Colonic mucosa (tissue), 4 donors: Measurements from ENCODE around the gene GNLY. TPM values are rescaled to one million over a fixed set of nuclear protein-coding genes. Genes with fewer than 3 reads are reported as not detected.

Experiments used
- DNase-seq: peaks from one replicate; pipeline ENCODE4 v3.0.0-alpha.2; 2020
- H3K27ac ChIP-seq: fragments of 200-600 bp; one replicate; pipeline ENCODE4 v1.8.0; 2021
- H3K27me3 ChIP-seq: fragments of 200-600 bp; one replicate; pipeline ENCODE4 v1.8.0; 2021
- H3K36me3 ChIP-seq: fragments of 200-600 bp; one replicate; pipeline ENCODE4 v1.8.0; 2021
- H3K4me1 ChIP-seq: fragments of 200-600 bp; one replicate; pipeline ENCODE4 v1.8.0; 2021; ENCODE audit warnings: mild to moderate bottlenecking
- H3K4me3 ChIP-seq: fragments of 200-600 bp; one replicate; pipeline ENCODE4 v1.8.0; 2021
- H3K9ac ChIP-seq, 2 donors: one replicate each; pipeline ENCODE4 v1.7.0; 2013; ENCODE audit warnings: control low read depth in 2 of 2, low read depth in 2 of 2, low read length in 2 of 2
- H3K9me3 ChIP-seq: fragments of 200-600 bp; one replicate; pipeline ENCODE4 v1.8.0; 2021
- CTCF ChIP-seq: fragments of 200-600 bp; IDR thresholded peaks from one replicate; pipeline ENCODE4 v1.8.0; 2022; ENCODE audit warnings: antibody characterized with exemption, mild to moderate bottlenecking
- intact Hi-C: fragments of 100-400 bp; cut with DNase I; formaldehyde crosslinking; loops from one replicate; pipeline ENCODE4 v1.14.1; 2022
- total RNA-seq, 2 donors: library from RNA; stranded (reverse); fragmentation: NEBNext Ultra II Directional in 1 of 2; extraction: Animal tissue kit (Norgen Biotek cat#: 25700) in 1 of 2; gene quantifications; one replicate each; pipeline ENCODE4 v1.2.1, GENCODE V29; 2021
- donor health status: healthy.
- donor health status: DM: no; HTN: no; CAD: no.
- donor health status: DM: no; HTN: no; CAD: no.

GNLY gene
- total RNA-seq, 2 donors from 2014 or later, result 0.32 to 4.7 TPM

GRCh38 chr2:85698880-85699254, 4.7 kb downstream of the GNLY start:
- Histone ChIP-seq H3K36me3 (no peaks in the 10 kb centered on the region), H3K9me3 (no peaks in the 10 kb centered on the region), H3K4me1 (no peaks in the 10 kb centered on the region), H3K9ac (no peak overlapping the region), H3K27me3 (no peaks in the 10 kb centered on the region), H3K4me3 (no peak overlapping the region), H3K27ac (no peak overlapping the region)
- no peak for DNase-seq
- TF ChIP-seq CTCF, result no peak
- intact Hi-C loops, result no loop called here

GRCh38 chr2:85699325-85699724, 5.2 kb downstream of the GNLY start:
- Histone ChIP-seq H3K4me3 (no peak overlapping the region), H3K27ac (no peak overlapping the region), H3K27me3 (no peaks in the 10 kb centered on the region), H3K4me1 (no peaks in the 10 kb centered on the region), H3K36me3 (no peaks in the 10 kb centered on the region), H3K9ac (no peak overlapping the region), H3K9me3 (no peaks in the 10 kb centered on the region)
- no peak for TF ChIP-seq CTCF
- no peak for DNase-seq
- intact Hi-C loops, result no loop called here

- Histone ChIP-seq H3K4me3 (no peak overlapping the region), H3K27ac (no peak overlapping the region), H3K9ac (no peak overlapping the region), H3K9me3 (no peaks in the 10 kb centered on the region), H3K4me1 (no peaks in the 10 kb centered on the region), H3K27me3 (no peaks in the 10 kb centered on the region), H3K36me3 (no peaks in the 10 kb centered on the region)
- intact Hi-C loops, result no loop called here
- TF ChIP-seq CTCF, result no peak
- DNase-seq, result no peak
Measured at GRCh38 chr2:85702172-85702571, 8.0 kb downstream of the GNLY start.

- Histone ChIP-seq H3K27ac (no peak overlapping the region), H3K4me1 (no peaks in the 10 kb centered on the region), H3K9ac (no peak overlapping the region), H3K36me3 (no peaks in the 10 kb centered on the region), H3K4me3 (no peak overlapping the region), H3K9me3 (no peaks in the 10 kb centered on the region), H3K27me3 (no peaks in the 10 kb centered on the region)
- no peak for DNase-seq
- intact Hi-C loops, result no loop called here
- TF ChIP-seq CTCF, result no peak
Measured at GRCh38 chr2:85702800-85703199, 8.6 kb downstream of the GNLY start.

GRCh38 chr2:85703329-85703728, 9.2 kb downstream of the GNLY start:
- Histone ChIP-seq H3K36me3 (no peaks in the 10 kb centered on the region), H3K9ac (no peak overlapping the region), H3K9me3 (no peaks in the 10 kb centered on the region), H3K4me1 (no peaks in the 10 kb centered on the region), H3K27me3 (no peaks in the 10 kb centered on the region), H3K27ac (no peak overlapping the region), H3K4me3 (no peak overlapping the region)
- TF ChIP-seq CTCF, result no peak
- intact Hi-C loops, result no loop called here
- DNase-seq, result no peak

- no peak overlapping the region for H3K9ac ChIP-seq
- intact Hi-C loops, result no loop called here
- H3K9me3 ChIP-seq, result no peaks in the 10 kb centered on the region
- H3K27ac ChIP-seq, result no peak overlapping the region
- H3K4me3 ChIP-seq, result no peak overlapping the region
- no peak for DNase-seq
- H3K4me1 ChIP-seq, result no peaks in the 10 kb centered on the region
- no peaks in the 10 kb centered on the region for H3K36me3 ChIP-seq
- H3K27me3 ChIP-seq, result no peaks in the 10 kb centered on the region
- no peak for TF ChIP-seq CTCF
Measured at GRCh38 chr2:85704038-85704437, 9.9 kb downstream of the GNLY start.
